GM13976 (cell line): ENCODE measurements around the gene KIF19.
A peak's percentile ranks its signal among the peaks of the same experiment; 100 is the strongest.

Experiments
- DNase-seq: peaks from one replicate; pipeline ENCODE4 v3.0.0; 2012; ENCODE audit warnings: low spot score
- CTCF ChIP-seq: IDR thresholded peaks from 2 replicates; pipeline ENCODE4 v1.5.1; 2012; ENCODE audit warnings: borderline replicate concordance, mild to moderate bottlenecking; ENCODE audit not compliant: insufficient read depth; ENCODE audit errors: extremely low read depth, missing control alignments, control extremely low read depth
- in situ Hi-C: fragments of 300-500 bp; cut with MboI; formaldehyde crosslinking; loops from one replicate; pipeline ENCODE4 v1.12.0; 2022; ENCODE audit warnings: low sequenced_read_pairs, mixed read lengths, inconsistent platforms; ENCODE audit not compliant: unreplicated experiment

The KIF19 gene

GRCh38 chr17:74351552-74352210, 25.7 kb downstream of the KIF19 start:
- no peak for TF ChIP-seq CTCF
- in situ Hi-C loops = no loop called here
- DNase-seq = no peak

- DNase-seq = no peak
- TF ChIP-seq CTCF = no peak
- in situ Hi-C loops = no loop called here
Measured at GRCh38 chr17:74353446-74354060, 27.5 kb downstream of the KIF19 start.

- peak; percentile 89 for DNase-seq
- TF ChIP-seq CTCF = peak; percentile 85
- in situ Hi-C loops = no loop called here
Measured at GRCh38 chr17:74354123-74354522, 28.1 kb downstream of the KIF19 start.

GRCh38 chr17:74354561-74354960, 28.5 kb downstream of the KIF19 start:
- DNase-seq = no peak
- in situ Hi-C loops = no loop called here
- no peak for TF ChIP-seq CTCF

- in situ Hi-C loops = no loop called here
- DNase-seq = no peak
- no peak for TF ChIP-seq CTCF
Measured at GRCh38 chr17:74355065-74355464, 29.0 kb downstream of the KIF19 start.

GRCh38 chr17:74356646-74357465, 30.8 kb downstream of the KIF19 start:
- TF ChIP-seq CTCF = no peak
- in situ Hi-C loops = no loop called here
- DNase-seq = no peak
